Measurements from ENCODE around the gene RRBP1. TPM values are rescaled to one million over a fixed set of nuclear protein-coding genes. Genes with fewer than 3 reads are reported as not detected.

Gene RRBP1
- total and polyA plus RNA-seq, 4 donors, result 106 to 208 (median 127) TPM

GRCh38 chr20:17587148-17587547 lies 94.9 kb downstream of the RRBP1 start:
- no peak overlapping the region for H3K9ac ChIP-seq (ENCODE audit: insufficient read depth in 1 of 2, low read length in 2 of 2)
- H3K4me1 ChIP-seq (ENCODE audit: control insufficient read depth in 5 of 5, insufficient read depth in 5 of 5, low read length in 5 of 5), result peaks cover 2 to 21% (median 10%) of the 10 kb centered on the region in 5 donors
- H3K36me3 ChIP-seq (ENCODE audit: control insufficient read depth in 4 of 4, insufficient read depth in 4 of 4, low read length in 4 of 4), result peaks cover 0 to 5% (median 0%) of the 10 kb centered on the region in 4 donors
- H3K27me3 ChIP-seq (ENCODE audit: control insufficient read depth in 3 of 3, insufficient read depth in 3 of 3, low read length in 2 of 3), result no peaks in the 10 kb centered on the region
- no peak for TF ChIP-seq CTCF (IDR thresholded peaks at IDR 0.05; ENCODE audit: control extremely low read depth, extremely low read depth)
- H3K27ac ChIP-seq (ENCODE audit: low read depth in 1 of 2, low read length in 1 of 2), result no peak overlapping the region
- H3K4me3 ChIP-seq, result no peak overlapping the region
- 92 to 93% methylated on average over 1 of the region's 1 CpG for WGBS, 2 donors
- ATAC-seq (ENCODE audit: insufficient read depth, low FRiP score) (no peak), DNase-seq (no peak)
- no peaks in the 10 kb centered on the region for H3K9me3 ChIP-seq (ENCODE audit: control insufficient read depth in 4 of 4, insufficient read depth in 3 of 4, low read length in 3 of 4)

GRCh38 chr20:17586250-17586649 lies 95.8 kb downstream of the RRBP1 start:
- 80 to 95% methylated on average over 2 of the region's 2 CpGs for WGBS, 2 donors
- ATAC-seq (ENCODE audit: insufficient read depth, low FRiP score), result no peak
- Histone ChIP-seq H3K4me1 (ENCODE audit: control insufficient read depth in 5 of 5, insufficient read depth in 5 of 5, low read length in 5 of 5) (peaks cover 3 to 21% (median 10%) of the 10 kb centered on the region in 5 donors), H3K36me3 (ENCODE audit: control insufficient read depth in 4 of 4, insufficient read depth in 4 of 4, low read length in 4 of 4) (peaks cover 0 to 5% (median 0%) of the 10 kb centered on the region in 4 donors), H3K9ac (ENCODE audit: insufficient read depth in 1 of 2, low read length in 2 of 2) (no peak overlapping the region), H3K27me3 (ENCODE audit: control insufficient read depth in 3 of 3, insufficient read depth in 3 of 3, low read length in 2 of 3) (no peaks in the 10 kb centered on the region), H3K9me3 (ENCODE audit: control insufficient read depth in 4 of 4, insufficient read depth in 3 of 4, low read length in 3 of 4) (no peaks in the 10 kb centered on the region), H3K4me3 (no peak overlapping the region), H3K27ac (ENCODE audit: low read depth in 1 of 2, low read length in 1 of 2) (no peak overlapping the region)
- no peak for TF ChIP-seq CTCF (IDR thresholded peaks at IDR 0.05; ENCODE audit: control extremely low read depth, extremely low read depth)
- no peak for DNase-seq

- DNase-seq (peak in 2 of 3 donors; percentile 52 to 69), ATAC-seq (ENCODE audit: insufficient read depth, low FRiP score) (no peak)
- peaks cover 0 to 8% (median 0%) of the 10 kb centered on the region in 4 donors for H3K36me3 ChIP-seq (ENCODE audit: control insufficient read depth in 4 of 4, insufficient read depth in 4 of 4, low read length in 4 of 4)
- no peak overlapping the region for H3K9ac ChIP-seq (ENCODE audit: insufficient read depth in 1 of 2, low read length in 2 of 2)
- H3K27me3 ChIP-seq (ENCODE audit: control insufficient read depth in 3 of 3, insufficient read depth in 3 of 3, low read length in 2 of 3), result no peaks in the 10 kb centered on the region
- H3K4me1 ChIP-seq (ENCODE audit: control insufficient read depth in 5 of 5, insufficient read depth in 5 of 5, low read length in 5 of 5), result peaks cover 0 to 18% (median 9%) of the 10 kb centered on the region in 5 donors
- H3K27ac ChIP-seq (ENCODE audit: low read depth in 1 of 2, low read length in 1 of 2), result no peak overlapping the region
- H3K4me3 ChIP-seq, result no peak overlapping the region
- no peak for TF ChIP-seq CTCF (IDR thresholded peaks at IDR 0.05; ENCODE audit: control extremely low read depth, extremely low read depth)
- H3K9me3 ChIP-seq (ENCODE audit: control insufficient read depth in 4 of 4, insufficient read depth in 3 of 4, low read length in 3 of 4), result no peaks in the 10 kb centered on the region
Observed at GRCh38 chr20:17584689-17585088, 97.4 kb downstream of the RRBP1 start.

- Histone ChIP-seq H3K9me3 (ENCODE audit: control insufficient read depth in 4 of 4, insufficient read depth in 3 of 4, low read length in 3 of 4) (no peaks in the 10 kb centered on the region), H3K27ac (ENCODE audit: low read depth in 1 of 2, low read length in 1 of 2) (no peak overlapping the region), H3K4me3 (no peak overlapping the region), H3K36me3 (ENCODE audit: control insufficient read depth in 4 of 4, insufficient read depth in 4 of 4, low read length in 4 of 4) (peaks cover 0 to 12% (median 2%) of the 10 kb centered on the region in 4 donors), H3K9ac (ENCODE audit: insufficient read depth in 1 of 2, low read length in 2 of 2) (no peak overlapping the region), H3K4me1 (ENCODE audit: control insufficient read depth in 5 of 5, insufficient read depth in 5 of 5, low read length in 5 of 5) (peaks cover 0 to 16% (median 5%) of the 10 kb centered on the region in 5 donors), H3K27me3 (ENCODE audit: control insufficient read depth in 3 of 3, insufficient read depth in 3 of 3, low read length in 2 of 3) (no peaks in the 10 kb centered on the region)
- ATAC-seq (ENCODE audit: insufficient read depth, low FRiP score), result no peak
- no peak for DNase-seq
- WGBS, 2 donors, result 95 to 98% methylated on average over 3 of the region's 3 CpGs
- TF ChIP-seq CTCF (IDR thresholded peaks at IDR 0.05; ENCODE audit: control extremely low read depth, extremely low read depth), result no peak
Observed at GRCh38 chr20:17583126-17583525, 98.9 kb downstream of the RRBP1 start.
